Measurements from ENCODE around the gene SLC10A3.

SLC10A3 gene

GRCh38 chrX:154462396-154462795 is 28.0 kb downstream of the SLC10A3 start:
- no peak for DNase-seq (ENCODE audit: low spot score)

GRCh38 chrX:154460326-154460725 is 30.1 kb downstream of the SLC10A3 start:
- no peak for DNase-seq (ENCODE audit: low spot score)

GRCh38 chrX:154459832-154460231 is 30.6 kb downstream of the SLC10A3 start:
- DNase-seq (ENCODE audit: low spot score): no peak

GRCh38 chrX:154458954-154459778 is 31.3 kb downstream of the SLC10A3 start:
- DNase-seq (ENCODE audit: low spot score): peak; percentile 54

DNA sequence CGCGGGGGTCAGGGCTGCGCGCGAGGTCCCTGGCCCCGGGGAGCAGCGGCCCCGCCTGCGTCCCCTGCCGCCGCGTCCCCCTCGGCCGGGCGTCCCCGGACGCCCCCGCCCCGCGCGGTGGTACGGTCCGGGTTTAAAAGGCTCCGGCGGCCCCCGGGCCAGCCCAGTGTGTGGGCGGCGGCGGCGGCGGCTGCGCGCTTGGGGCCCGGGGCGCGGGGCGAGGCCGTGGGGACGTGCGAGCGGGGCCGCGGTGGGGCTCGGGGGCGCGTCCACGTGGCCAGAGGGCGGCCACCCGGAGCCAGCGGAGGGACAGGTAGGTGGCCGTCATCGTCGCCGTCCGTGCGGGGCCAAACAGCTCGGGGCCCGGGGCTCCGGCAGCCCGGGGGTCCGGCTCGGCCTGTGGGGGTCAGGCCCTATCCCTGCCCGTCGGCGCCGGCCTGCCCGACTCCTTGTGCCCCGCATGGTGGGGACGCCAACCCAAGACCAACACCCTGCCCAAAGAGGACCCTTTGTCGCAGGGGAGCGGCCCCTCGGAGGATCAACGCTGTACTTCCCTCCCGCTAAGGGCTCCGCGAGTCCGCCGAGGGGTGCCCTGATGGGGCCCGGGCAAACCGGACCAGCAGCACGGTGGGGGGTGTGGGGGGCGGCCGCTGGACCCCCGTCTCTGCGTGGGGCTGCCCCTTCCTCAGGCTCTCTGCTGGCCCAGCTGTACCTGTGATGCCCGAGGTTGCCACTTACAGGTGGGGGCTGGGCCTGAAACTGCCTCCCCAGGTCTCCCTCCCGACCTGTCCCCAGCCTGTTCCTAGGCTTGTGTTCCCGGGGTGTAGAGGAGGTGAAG is 32.1 kb downstream of the SLC10A3 start, which contains the start of gene PLXNA3:
TSS of gene PLXNA3 (plus strand) at position 166 of the 838 bp plus-strand sequence. CDS start 1,903 bp downstream, outside the sequence.
- DNase-seq (ENCODE audit: low spot score): no peak

DNA sequence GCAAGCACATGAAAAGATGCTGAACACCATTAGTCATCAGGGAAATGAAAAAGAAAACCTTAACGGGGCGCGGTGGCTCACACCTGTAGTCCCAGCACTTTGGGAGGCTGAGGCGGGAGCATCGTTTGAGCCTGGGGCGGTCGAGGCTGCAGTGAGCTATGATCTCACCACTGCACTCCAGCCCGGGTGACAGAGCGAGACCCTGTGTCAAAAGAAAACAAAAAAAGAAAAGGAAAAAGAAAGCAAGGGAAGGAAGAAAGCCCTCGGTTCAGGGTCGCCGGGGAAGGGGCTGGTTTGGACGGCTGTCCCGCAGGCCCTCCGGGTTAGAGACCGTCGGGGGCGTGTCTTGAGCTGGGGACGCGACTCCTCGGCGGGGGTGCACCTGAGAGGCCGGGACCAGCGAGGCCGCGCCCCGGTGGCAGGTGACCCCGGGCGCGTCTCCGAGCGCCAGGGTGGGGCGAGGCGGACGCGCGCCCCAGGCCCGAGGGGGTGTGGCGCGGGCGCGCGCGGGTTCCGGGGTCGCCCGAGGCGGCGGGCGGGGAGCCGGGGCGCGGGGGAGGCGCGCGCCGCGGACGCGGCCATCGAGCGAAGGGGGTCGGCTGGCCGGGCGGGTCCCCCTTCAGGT is 32.8 kb downstream of the SLC10A3 start:
- no peak for DNase-seq (ENCODE audit: low spot score)

GRCh38 chrX:154452823-154453222 is 37.6 kb downstream of the SLC10A3 start:
- no peak for DNase-seq (ENCODE audit: low spot score)

- no peak for DNase-seq (ENCODE audit: low spot score)
Observed at GRCh38 chrX:154450312-154450711, 40.1 kb downstream of the SLC10A3 start.

- DNase-seq (ENCODE audit: low spot score): no peak
Observed at GRCh38 chrX:154449618-154450017, 40.8 kb downstream of the SLC10A3 start.

DNA sequence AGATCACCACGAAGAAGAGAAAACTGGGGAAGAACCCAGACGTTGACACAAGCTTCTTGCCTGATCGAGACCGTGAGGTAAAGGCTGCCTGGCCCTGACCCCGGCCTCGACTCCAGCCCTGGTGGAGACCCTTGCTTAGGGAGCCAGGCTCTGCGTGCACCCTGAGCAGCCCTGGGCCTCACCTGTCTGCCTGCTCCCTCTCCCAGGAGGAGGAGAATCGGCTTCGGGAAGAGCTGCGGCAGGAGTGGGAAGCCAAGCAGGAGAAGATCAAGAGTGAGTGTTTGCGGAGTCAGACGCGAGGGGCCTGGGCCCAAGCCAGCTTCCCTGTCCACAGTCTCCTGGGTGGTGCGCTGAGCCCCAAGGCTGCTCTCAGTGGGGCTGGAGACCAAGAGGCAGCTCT is 41.9 kb downstream of the SLC10A3 start:
- no peak for DNase-seq (ENCODE audit: low spot score)

DNA sequence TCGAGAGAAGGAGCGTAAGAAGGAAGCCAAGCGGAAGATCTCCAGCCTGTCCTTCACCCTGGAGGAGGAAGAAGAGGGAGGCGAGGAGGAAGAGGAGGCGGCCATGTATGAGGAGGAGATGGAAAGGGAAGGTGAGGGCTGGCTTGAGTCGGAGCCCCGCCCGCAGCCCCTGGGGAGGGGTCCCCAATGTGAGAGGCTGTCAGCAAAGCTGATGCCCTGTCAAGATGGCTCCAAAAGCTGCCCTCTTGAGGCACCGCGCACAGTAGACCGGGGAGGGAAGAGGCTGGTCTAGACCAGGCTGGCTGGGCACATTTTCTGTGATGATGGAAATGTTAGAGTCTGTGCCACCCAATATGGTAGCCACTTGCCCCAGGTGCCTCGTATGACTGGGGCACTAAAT is 44.0 kb downstream of the SLC10A3 start:
- no peak for DNase-seq (ENCODE audit: low spot score)

DNA sequence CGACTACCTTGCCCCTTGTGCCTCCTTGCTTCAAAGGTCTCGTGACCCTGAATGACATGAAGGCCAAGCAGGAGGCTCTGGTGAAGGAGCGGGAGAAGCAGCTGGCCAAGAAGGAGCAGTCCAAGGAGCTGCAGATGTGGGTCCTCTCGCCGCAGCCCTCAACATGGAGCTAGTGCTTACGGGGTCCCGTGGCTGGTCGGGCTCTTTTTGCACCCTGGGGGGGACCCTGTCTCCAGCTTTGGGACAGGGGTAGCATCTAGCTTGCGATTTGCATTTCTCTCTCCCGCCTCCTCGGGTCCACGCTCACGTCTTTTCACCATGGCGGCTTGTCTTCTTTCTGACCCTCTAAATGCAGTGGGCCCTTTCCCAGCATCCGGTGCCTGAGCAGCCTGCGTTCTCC is 44.7 kb downstream of the SLC10A3 start:
- DNase-seq (ENCODE audit: low spot score): no peak

- DNase-seq (ENCODE audit: low spot score): no peak
Observed at GRCh38 chrX:154444755-154445246, 45.6 kb downstream of the SLC10A3 start.

DNA sequence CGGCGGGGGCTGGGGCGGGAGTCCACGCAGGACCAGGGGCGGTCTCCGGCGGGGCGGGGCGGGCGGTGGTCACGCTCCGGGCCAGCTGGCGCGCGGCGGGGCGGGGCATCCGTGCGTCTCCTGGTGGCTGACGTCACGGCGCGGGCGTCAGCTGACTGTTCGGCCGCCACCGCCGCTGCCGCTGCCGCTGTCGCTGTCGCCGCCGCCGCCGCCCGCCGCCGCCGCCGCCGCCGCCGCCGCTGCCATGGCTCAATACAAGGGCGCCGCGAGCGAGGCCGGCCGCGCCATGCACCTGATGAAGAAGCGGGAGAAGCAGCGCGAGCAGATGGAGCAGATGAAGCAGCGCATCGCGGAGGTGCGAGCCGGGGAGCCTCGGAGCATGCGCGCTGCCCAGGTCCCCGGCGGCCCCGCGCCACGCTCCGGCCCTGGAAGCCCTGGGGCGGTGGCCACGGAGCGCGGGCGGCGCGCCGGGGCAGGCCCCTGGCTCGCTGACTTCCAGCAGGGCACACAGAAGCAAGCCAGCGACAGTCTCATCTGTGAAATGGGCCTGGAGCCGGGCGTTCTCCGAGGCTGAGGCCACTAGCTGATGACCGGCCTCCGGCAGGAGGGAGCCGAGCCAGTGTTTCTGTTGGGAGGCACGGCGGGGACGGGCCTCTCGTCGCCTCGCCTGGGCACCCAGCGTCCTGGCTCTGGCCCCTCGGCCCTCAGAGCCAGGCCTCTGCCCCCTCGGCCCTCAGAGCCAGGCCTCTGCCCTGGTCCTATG is 46.3 kb downstream of the SLC10A3 start, which contains the start of gene FAM50A:
TSS of gene FAM50A (plus strand) at position 150 of the 763 bp plus-strand sequence. CDS start at position 245, 95 bp downstream.
- peak; percentile 80 for DNase-seq (ENCODE audit: low spot score)

DNA sequence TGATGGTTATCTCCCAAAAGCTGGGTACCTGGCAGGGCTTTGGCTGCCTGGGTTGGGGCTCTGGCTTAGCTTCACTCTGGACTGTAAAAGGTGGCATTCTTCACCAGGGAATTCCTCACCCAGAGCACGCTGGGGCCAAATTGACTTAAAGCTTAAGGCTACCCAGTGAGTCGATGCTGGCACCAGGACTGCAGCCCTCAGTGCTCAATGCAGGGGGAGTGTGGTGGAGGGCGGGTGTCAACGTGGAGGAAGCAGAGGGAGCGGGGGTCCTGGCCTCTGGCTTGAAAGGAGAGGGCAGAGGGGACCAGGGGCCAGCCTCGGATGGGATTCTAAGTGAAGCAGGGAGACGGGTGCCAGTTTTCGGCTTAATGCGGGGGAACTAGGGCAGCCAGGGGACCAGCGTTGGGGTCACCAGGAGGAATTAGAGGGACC is 46.9 kb downstream of the SLC10A3 start:
- no peak for DNase-seq (ENCODE audit: low spot score)

DNA sequence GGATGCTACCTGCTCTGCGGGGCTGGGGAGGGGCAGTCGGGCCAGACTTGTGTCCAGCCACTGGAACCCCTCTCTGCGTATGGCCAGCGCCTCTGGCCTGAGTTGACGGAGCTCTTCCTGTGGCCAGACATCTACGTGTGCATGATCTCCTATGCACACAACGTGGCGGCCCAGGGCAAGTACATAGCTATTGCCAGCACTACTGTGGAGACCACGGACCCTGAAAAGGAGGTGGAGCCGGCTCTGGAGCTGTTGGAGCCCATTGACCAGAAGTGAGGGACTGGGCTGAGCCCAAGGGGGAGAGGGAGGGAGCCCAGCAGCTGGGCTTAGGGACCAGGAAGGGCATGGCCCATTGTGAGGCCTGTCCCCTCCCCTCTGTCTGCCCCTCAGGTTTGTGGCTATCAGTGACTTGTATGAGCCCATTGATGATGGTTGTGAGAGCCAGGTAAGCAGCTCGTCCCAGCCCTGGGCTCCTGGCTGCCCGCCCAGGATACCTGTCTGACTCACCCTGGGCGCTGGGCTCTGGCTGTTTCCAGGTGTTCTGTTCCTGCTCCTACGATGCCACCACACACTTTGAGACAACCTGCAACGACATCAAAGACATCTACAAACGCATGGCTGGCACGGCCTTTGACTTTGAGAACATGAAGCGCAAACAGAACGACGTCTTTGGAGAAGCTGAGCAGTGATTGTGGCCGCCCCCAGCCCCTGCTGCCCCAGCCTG is 48.3 kb downstream of the SLC10A3 start:
- DNase-seq (ENCODE audit: low spot score): no peak

GRCh38 chrX:154441564-154441963 is 48.9 kb downstream of the SLC10A3 start:
- DNase-seq (ENCODE audit: low spot score): no peak

- no peak for DNase-seq (ENCODE audit: low spot score)
Observed at GRCh38 chrX:154440623-154441357, 49.6 kb downstream of the SLC10A3 start.

DNA sequence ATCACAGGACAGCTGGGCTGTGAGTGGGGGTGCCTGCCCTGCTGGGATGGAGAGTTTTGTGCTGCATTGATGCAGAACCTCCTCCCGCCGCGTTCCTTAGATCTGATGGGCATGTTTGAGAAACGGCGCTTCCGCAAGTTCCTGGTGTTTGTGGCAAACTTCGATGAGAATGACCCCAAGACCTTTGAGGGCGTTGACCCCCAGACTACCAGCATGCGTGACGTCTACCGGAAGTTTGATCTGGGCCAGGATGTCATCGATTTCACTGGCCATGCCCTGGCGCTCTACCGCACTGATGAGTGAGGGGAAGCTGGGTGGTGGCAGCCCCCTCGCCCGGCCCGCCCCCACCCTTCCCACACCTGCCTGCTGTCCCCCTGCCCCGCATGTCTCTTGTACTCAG is 50.6 kb downstream of the SLC10A3 start:
- no peak for DNase-seq (ENCODE audit: low spot score)

Data from hematopoietic multipotent progenitor cell treated with erythropoietin and hydrocortisone succinate and interleukin-3 and kit ligand, for 15 days (in vitro differentiated cells).